Brain microvascular endothelial cell (primary cell): ENCODE measurements around the gene TMED4.
A peak's percentile ranks its signal among the peaks of the same experiment; 100 is the strongest.
"Not testable (repeated sequence)": the region's sequence is repeated elsewhere in the genome, so short reads cannot be mapped to it uniquely, and the experiment has no call there.

ENCODE experiments used
- DNase-seq: peaks from one replicate; pipeline ENCODE4 v3.0.0-alpha.2; 2020
- H3K27ac ChIP-seq: fragments of 250-450 bp; sonication (Bioruptor Pico); 2 replicates; pipeline ENCODE4 v1.5.1; 2020; ENCODE audit warnings: mild to moderate bottlenecking, moderate library complexity
- H3K27me3 ChIP-seq: fragments of 250-450 bp; sonication (Bioruptor Pico); replicated peaks from 2 replicates; pipeline ENCODE4 v1.5.1; 2020; ENCODE audit warnings: mild to moderate bottlenecking
- H3K36me3 ChIP-seq: fragments of 250-450 bp; sonication (Bioruptor Pico); replicated peaks from 2 replicates; pipeline ENCODE4 v1.5.1; 2020; ENCODE audit warnings: mild to moderate bottlenecking
- H3K4me3 ChIP-seq: 2 replicates; pipeline ENCODE4 v1.5.1; 2011; ENCODE audit warnings: low read depth, mild to moderate bottlenecking, control low read depth, low read length, moderate library complexity
- in situ Hi-C: cut with HindIII; loops from 2 replicates; pipeline ENCODE4 v1.10.0; 2017; ENCODE audit warnings: low sequenced_read_pairs, low pct_ligation_motif_present
- TF ChIP-seq, protein P1 (sequence below): IDR thresholded peaks from 2 replicates; pipeline ENCODE4 v1.5.1; 2011; ENCODE audit warnings: low read depth, mild to moderate bottlenecking, moderate library complexity, low read length, control low read depth, inconsistent platforms; ENCODE audit errors: missing control alignments

Gene TMED4

DNA sequence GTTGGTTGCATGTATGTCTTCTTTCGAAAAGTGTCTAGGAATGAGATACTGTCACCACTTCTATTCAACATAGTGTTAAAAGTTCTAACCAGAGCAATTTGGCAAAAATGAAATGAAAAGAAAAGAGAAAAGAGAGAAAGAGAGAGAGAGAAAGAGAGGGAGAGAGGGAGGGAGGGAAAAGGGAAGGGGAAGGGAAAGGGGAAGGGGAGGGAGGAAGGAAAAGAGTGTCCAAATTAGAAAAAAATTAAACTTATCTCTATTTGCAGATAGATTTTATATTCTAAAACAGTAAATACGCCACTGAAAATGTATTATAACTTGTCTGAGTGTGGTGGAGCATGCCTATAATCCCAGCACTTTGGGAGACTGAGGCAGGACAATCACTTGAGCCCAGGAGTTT is 24.5 kb downstream of the TMED4 start:
- TF ChIP-seq, protein P1, sequence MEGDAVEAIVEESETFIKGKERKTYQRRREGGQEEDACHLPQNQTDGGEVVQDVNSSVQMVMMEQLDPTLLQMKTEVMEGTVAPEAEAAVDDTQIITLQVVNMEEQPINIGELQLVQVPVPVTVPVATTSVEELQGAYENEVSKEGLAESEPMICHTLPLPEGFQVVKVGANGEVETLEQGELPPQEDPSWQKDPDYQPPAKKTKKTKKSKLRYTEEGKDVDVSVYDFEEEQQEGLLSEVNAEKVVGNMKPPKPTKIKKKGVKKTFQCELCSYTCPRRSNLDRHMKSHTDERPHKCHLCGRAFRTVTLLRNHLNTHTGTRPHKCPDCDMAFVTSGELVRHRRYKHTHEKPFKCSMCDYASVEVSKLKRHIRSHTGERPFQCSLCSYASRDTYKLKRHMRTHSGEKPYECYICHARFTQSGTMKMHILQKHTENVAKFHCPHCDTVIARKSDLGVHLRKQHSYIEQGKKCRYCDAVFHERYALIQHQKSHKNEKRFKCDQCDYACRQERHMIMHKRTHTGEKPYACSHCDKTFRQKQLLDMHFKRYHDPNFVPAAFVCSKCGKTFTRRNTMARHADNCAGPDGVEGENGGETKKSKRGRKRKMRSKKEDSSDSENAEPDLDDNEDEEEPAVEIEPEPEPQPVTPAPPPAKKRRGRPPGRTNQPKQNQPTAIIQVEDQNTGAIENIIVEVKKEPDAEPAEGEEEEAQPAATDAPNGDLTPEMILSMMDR: no peak

DNA sequence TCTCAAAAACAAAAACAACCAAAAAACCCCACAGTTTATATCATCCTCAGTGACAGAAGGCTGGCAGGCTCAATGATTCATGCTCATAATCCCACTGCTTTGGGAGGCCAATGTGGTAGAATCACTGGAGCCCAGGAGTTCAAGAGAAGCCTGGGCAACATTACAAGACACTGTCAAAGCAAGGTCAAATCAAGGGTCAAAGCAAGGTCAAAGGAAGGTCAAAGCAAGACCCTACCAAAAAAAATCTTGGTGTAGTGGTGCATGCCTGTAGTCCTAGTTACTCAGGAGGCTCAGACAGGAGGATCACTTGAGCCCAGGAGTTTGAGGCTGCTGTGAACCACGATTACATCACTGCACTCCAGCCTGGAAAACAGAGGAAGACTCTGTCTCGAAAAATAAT is 26.7 kb downstream of the TMED4 start:
- H3K27ac ChIP-seq: no peak overlapping the region
- DNase-seq: no peak
- TF ChIP-seq, protein P1: no peak
- in situ Hi-C loops: no loop called here
- no peaks in the 10 kb centered on the region for H3K36me3 ChIP-seq
- no peaks in the 10 kb centered on the region for H3K27me3 ChIP-seq
- H3K4me3 ChIP-seq: no peak overlapping the region

More for the DNA sequence above, 24.5 kb downstream of the TMED4 start:
- in situ Hi-C loops: no loop called here
- H3K4me3 ChIP-seq: no peak overlapping the region
- DNase-seq: no peak
- H3K27me3 ChIP-seq: no peaks in the 10 kb centered on the region
- no peak overlapping the region for H3K27ac ChIP-seq
- H3K36me3 ChIP-seq: no peaks in the 10 kb centered on the region

DNA sequence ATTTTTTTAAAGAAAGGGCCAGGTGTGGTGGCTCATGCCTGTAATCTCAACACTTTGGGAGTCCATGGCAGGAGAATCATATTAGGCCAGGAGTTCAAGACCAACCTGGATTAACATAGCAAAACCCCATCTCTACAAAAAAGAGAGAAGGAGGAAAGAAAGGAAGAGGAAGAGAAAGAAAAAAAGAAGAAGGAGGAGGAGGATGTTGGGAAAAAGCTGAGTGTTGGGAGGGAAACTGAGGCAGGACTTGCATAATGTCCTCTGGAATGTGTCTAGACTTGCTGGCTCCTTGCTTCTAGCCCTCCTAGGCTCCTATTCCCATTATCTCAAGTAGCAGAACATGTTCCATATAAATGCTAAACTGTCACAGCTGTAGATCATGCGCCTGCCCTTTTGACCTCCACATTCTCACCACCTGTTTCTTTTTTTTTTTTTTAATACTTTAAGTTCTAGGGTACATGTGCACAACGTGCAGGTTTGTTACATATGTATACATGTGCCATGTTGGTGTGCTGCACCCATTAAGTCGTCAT is 29.5 kb downstream of the TMED4 start:
- H3K27ac ChIP-seq, in situ Hi-C loops, H3K4me3 ChIP-seq, DNase-seq, H3K36me3 ChIP-seq, H3K27me3 ChIP-seq: not testable (repeated sequence)

DNA sequence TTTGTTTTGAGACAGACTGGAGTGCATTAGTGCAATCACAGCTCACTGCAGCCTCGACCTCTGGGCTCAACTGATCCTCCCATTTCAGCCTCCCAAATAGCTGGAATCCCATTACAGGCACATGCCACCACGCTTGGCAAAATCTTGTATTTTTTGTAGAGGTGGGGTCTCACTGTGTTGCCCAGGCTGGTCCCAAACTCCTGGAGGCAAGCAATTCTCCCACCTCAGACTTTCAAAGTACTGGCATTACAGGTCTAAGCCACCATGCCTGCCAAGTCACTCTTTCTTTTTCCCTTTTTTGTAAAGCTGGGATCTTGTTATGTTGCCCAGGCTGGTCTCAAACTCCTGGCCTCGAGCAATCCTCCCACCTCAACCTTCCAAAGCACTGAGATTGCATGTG is 32.6 kb downstream of the TMED4 start:
- in situ Hi-C loops: no loop called here
- H3K27ac ChIP-seq: no peak overlapping the region
- no peaks in the 10 kb centered on the region for H3K27me3 ChIP-seq
- H3K4me3 ChIP-seq: no peak overlapping the region
- no peaks in the 10 kb centered on the region for H3K36me3 ChIP-seq
- TF ChIP-seq, protein P1: no peak
- no peak for DNase-seq

DNA sequence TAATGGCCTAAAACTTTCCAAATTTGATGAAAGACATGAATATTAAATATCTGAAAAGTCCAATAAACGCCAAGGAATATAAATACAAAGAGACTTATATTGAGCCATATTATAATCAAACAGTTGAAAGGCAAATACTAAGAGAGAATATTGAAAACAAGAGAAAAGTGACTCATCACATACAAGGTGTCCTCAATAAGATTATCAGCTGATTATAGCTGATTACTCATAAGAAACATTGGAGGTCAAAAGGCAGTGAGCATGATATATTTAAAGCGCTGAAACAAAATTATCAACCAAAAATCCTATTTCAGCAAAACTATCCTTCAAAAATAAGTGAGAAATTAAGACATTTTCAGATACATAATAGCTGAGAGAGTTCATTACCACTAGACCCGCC is 33.1 kb downstream of the TMED4 start:
- in situ Hi-C loops: no loop called here
- DNase-seq: no peak
- Histone ChIP-seq H3K27me3 (no peaks in the 10 kb centered on the region), H3K4me3 (no peak overlapping the region), H3K36me3 (no peaks in the 10 kb centered on the region), H3K27ac (no peak overlapping the region)
- TF ChIP-seq, protein P1: no peak

DNA sequence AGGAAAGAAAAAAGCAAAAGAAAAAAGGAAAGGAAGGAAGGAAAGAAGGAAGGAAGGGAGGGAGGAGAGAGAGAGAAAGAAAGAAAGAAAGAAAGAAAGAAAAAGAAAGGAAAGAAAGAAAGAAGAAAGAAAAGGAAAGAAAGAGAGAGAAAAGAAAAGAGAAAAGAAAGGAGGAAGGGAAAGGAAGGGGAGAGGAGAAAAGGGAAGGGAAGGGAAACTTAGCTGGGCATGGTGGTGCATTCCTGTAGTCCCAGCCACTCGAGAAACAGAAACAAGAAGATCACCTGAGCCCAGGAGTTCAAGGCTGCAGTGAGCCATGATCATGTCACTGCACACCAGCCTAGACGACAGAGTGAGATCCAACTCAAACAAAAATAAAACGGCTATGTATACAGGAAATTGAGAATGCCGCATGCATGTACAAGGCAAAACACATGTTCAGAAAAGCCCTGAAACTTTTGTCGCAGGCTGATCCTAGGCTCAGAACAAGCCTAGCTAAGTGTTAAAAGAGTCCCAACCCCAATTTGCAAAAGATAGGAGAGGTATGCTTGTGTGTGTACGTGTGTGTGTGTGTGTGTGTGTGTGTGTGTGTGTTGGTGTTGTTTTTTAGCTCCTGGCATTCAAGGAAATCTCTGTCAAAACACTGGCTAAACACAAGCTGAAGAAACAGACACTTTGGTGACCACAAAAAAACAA is 34.3 kb downstream of the TMED4 start:
- Histone ChIP-seq H3K27ac (no peak overlapping the region), H3K27me3 (no peaks in the 10 kb centered on the region), H3K4me3 (no peak overlapping the region), H3K36me3 (no peaks in the 10 kb centered on the region)
- DNase-seq: peak; percentile 48
- TF ChIP-seq, protein P1: no peak
- in situ Hi-C loops: no loop called here
